Suppressor macrophage (primary cell): ENCODE measurements around the gene VWDE.

ENCODE experiments used
- DNase-seq, 4 experiments: peaks; one replicate each; pipeline ENCODE4 v3.0.0-alpha.2; 2020 to 2022

VWDE gene

GRCh38 chr7:12281038-12281437, 122.6 kb downstream of the VWDE start:
- DNase-seq = peak; percentile 15 to 60 (median 36)
